HepG2 (cell line): ENCODE results near the gene CUL4A. TPM values are rescaled to one million over a fixed set of nuclear protein-coding genes. Genes with fewer than 3 reads are reported as not detected.

Source experiments
- ATAC-seq: fragments of 200-7000 bp; cut with Tn5 transposase; 3 replicates; pipeline ENCODE4 v1.9.1; 2020; ENCODE audit warnings: mild to moderate bottlenecking, moderate library complexity
- BruUV-seq: library from RNA; stranded (reverse); fragments of 400-500 nt; replicated peaks from 2 replicates; lab custom pipeline; 2021; lab: Mats Ljungman, UMichigan
- CTCF ChIA-PET: fragments of 300-600 bp; formaldehyde crosslinking; extraction: SDS; loops from one replicate; lab custom pipeline; 2021; ENCODE audit warnings: low total read pairs, inconsistent platforms, low intra/inter-chr PET ratio; lab: Yijun Ruan, JAX
- POLR2A ChIA-PET: fragments of 350-600 bp; sonication (Branson Sonifier 250); formaldehyde crosslinking; loops from one replicate; lab custom pipeline; 2020; ENCODE audit warnings: antibody characterized with exemption, inconsistent platforms; lab: Yijun Ruan, JAX
- DNase-seq: peaks from one replicate; pipeline ENCODE4 v3.0.0-alpha.2; 2015; ENCODE audit warnings: low spot score
- FAIRE-seq: peaks from 3 replicates; lab custom pipeline; 2011; peaks lifted over from hg19 to GRCh38; lab: Jason Lieb, UNC
- H2AFZ ChIP-seq: one replicate; pipeline ENCODE4 v1.6.1; 2011; ENCODE audit warnings: low read length, inconsistent platforms
- H3K27ac ChIP-seq: fragments of 300-600 bp; 3 replicates; pipeline ENCODE4 v1.8.0; 2011; ENCODE audit warnings: mixed run types, mild to moderate bottlenecking, mixed read lengths, low read length, inconsistent platforms; ENCODE audit not compliant: insufficient read depth; ENCODE audit errors: extremely low read length
- H3K27me3 ChIP-seq, 2 experiments: fragments of 200-600 bp in 1 of 2; 2 replicates in 1 of 2; 3 replicates in 1 of 2; pipeline versions ENCODE4 v1.6.0 to v1.8.0; 2011; ENCODE audit warnings: low read length in 2 of 2, mild to moderate bottlenecking in 2 of 2, moderate library complexity in 2 of 2, inconsistent platforms in 1 of 2; ENCODE audit not compliant: insufficient read depth in 2 of 2, control insufficient read depth in 1 of 2
- H3K36me3 ChIP-seq, 2 experiments: fragments of 200-600 bp in 1 of 2; replicated peaks in 1 of 2; 2 replicates in 1 of 2; 3 replicates in 1 of 2; pipeline versions ENCODE4 v1.5.1 to v1.8.0; 2011; ENCODE audit warnings: low read length in 2 of 2, inconsistent platforms in 1 of 2; ENCODE audit not compliant: insufficient read depth in 2 of 2, control insufficient read depth in 1 of 2
- H3K4me1 ChIP-seq: 2 replicates; pipeline ENCODE4 v1.5.1; 2012; ENCODE audit warnings: low read length, inconsistent platforms; ENCODE audit not compliant: insufficient read depth
- H3K4me2 ChIP-seq: 2 replicates; pipeline ENCODE4 v1.6.0; 2011; ENCODE audit warnings: low read depth, low read length, inconsistent platforms
- H3K4me3 ChIP-seq, 3 experiments: fragments of 200-600 bp in 1 of 3; sonication (generic), shearing (Covaris generic) in 1 of 3; replicated peaks in 1 of 3; 2 replicates each; pipeline ENCODE4 v1.5.1; 2011 to 2016; ENCODE audit warnings: low read length in 3 of 3, inconsistent platforms in 2 of 3, low read depth in 2 of 3, mild to moderate bottlenecking in 2 of 3, control low read depth in 1 of 3, mixed read lengths in 1 of 3; ENCODE audit not compliant: insufficient read depth in 1 of 3
- H3K79me2 ChIP-seq: one replicate; pipeline ENCODE4 v1.6.1; 2011; ENCODE audit warnings: low read length, inconsistent platforms; ENCODE audit not compliant: insufficient read depth
- H3K9ac ChIP-seq: 2 replicates; pipeline ENCODE4 v1.6.0; 2011; ENCODE audit warnings: mild to moderate bottlenecking, low read depth, low read length, inconsistent platforms; ENCODE audit not compliant: insufficient read depth
- H3K9me3 ChIP-seq: 2 replicates; pipeline ENCODE4 v1.5.1; 2012; ENCODE audit warnings: mild to moderate bottlenecking, low read length
- H4K20me1 ChIP-seq: 2 replicates; pipeline ENCODE4 v1.6.0; 2011; ENCODE audit warnings: inconsistent platforms, mild to moderate bottlenecking, low read length, moderate library complexity; ENCODE audit not compliant: insufficient read depth
- ADNP ChIP-seq: sonication (generic); formaldehyde crosslinking; IDR thresholded peaks from 2 replicates; pipeline ENCODE4 v1.4.0; 2020; ENCODE audit warnings: missing genetic modification reagents
- CBX5 ChIP-seq: sonication (generic); formaldehyde crosslinking; IDR thresholded peaks from 2 replicates; pipeline ENCODE4 v1.4.0; 2020; ENCODE audit warnings: missing genetic modification reagents, borderline replicate concordance
- KDM4B ChIP-seq: sonication (generic); formaldehyde crosslinking; IDR thresholded peaks from 2 replicates; pipeline ENCODE4 v1.4.0; 2020; ENCODE audit warnings: missing genetic modification reagents
- MED13 ChIP-seq: sonication (generic); formaldehyde crosslinking; IDR thresholded peaks from 2 replicates; pipeline ENCODE4 v1.5.0; 2020; ENCODE audit warnings: missing genetic modification reagents
- PLRG1 ChIP-seq: fragments of 450-650 bp; conservative IDR thresholded peaks from 2 replicates; pipeline ENCODE4 v1.6.1; 2016
- RARA ChIP-seq: IDR thresholded peaks from 2 replicates; pipeline ENCODE4 v1.6.1; 2016; ENCODE audit warnings: missing genetic modification reagents, missing compliant biosample characterization
- SIN3B ChIP-seq: fragments of 150-350 bp; IDR thresholded peaks from 2 replicates; pipeline ENCODE4 v1.6.1; 2014; ENCODE audit warnings: low read length
- SP140L ChIP-seq: sonication (generic); formaldehyde crosslinking; IDR thresholded peaks from 2 replicates; pipeline ENCODE4 v1.4.0; 2020; ENCODE audit warnings: missing genetic modification reagents, borderline replicate concordance
- ZNF274 ChIP-seq: sonication (generic); formaldehyde crosslinking; IDR thresholded peaks from 2 replicates; pipeline ENCODE4 v1.5.1; 2020; ENCODE audit warnings: mild to moderate bottlenecking, missing genetic modification reagents
- ZNF543 ChIP-seq: sonication (generic); formaldehyde crosslinking; IDR thresholded peaks from 2 replicates; pipeline ENCODE4 v1.4.0; 2020; ENCODE audit warnings: mild to moderate bottlenecking, missing genetic modification reagents
- WGBS: methylation state at CpG from one replicate; pipeline ENCODE4 v1.1.6; 2017; ENCODE audit warnings: low lambda C conversion rate; 5-methylcytosine and 5-hydroxymethylcytosine counted together
- in situ Hi-C: cut with HindIII; loops from 2 replicates; pipeline ENCODE4 v1.10.0; 2017; ENCODE audit warnings: low pct_unique_long_range_greater_than_20kb; ENCODE audit not compliant: extremely low pct_ligation_motif_present
- intact Hi-C: fragments of 100-400 bp; cut with micrococcal nuclease; formaldehyde crosslinking; loops from one replicate; pipeline ENCODE4 v1.10.0; 2022; ENCODE audit not compliant: unreplicated experiment
- polyA plus RNA-seq, 8 experiments: library from polyadenylated mRNA; depleted of rRNA in 3 of 8; stranded (reverse) in 7 of 8; unstranded in 1 of 8; fragments of >200 nt; fragmentation: Illumina TruSeq in 4 of 8; extraction: Trizol in 4 of 8; gene quantifications; 2 replicates each; pipeline versions ENCODE4 v1.2.1 to v1.2.3, GENCODE V29; 2011 to 2016; ENCODE audit warnings: low read depth in 4 of 8, missing spikeins in 1 of 8, mixed read lengths in 1 of 8; ENCODE audit not compliant: insufficient read depth in 1 of 8
- total RNA-seq, 5 experiments: library from RNA; depleted of rRNA; stranded (reverse); fragments of >200 nt; fragmentation: Illumina TruSeq; extraction: Trizol; gene quantifications; 2 replicates each; pipeline ENCODE4 v1.2.3, GENCODE V29; 2016; ENCODE audit warnings: low read depth in 1 of 5
- TF ChIP-seq, protein P1 (sequence below), 2 experiments: fragments of 450-650 bp in 1 of 2; sonication (generic) in 1 of 2; formaldehyde crosslinking; IDR thresholded peaks; 2 replicates each; pipeline versions ENCODE4 v1.5.0 to v1.8.0; 2020 to 2022; ENCODE audit warnings: mild to moderate bottlenecking in 1 of 2, missing genetic modification reagents in 1 of 2

Gene CUL4A
- total and polyA plus RNA-seq, 2 of the 13 experiments (the other 11 are each of a cell fraction or from before 2014, with no cell fraction given) = 51.2 to 75.3 TPM

- BruUV-seq = no TSS peak
- ATAC-seq = no peak
- Histone ChIP-seq H3K4me3 (no peak overlapping the region), H4K20me1 (no peaks in the 10 kb centered on the region; the same call in 1 of the 2 replicates), H3K27me3 (no peaks in the 10 kb centered on the region), H3K9ac (no peak overlapping the region), H3K4me1 (peaks cover 30% of the 10 kb centered on the region), H3K4me2 (no peak overlapping the region), H3K9me3 (no peaks in the 10 kb centered on the region), H3K27ac (no peak overlapping the region), H3K36me3 (peaks cover 27 to 62% of the 10 kb centered on the region in 2 experiments), H2AFZ (no peak overlapping the region), H3K79me2 (peaks cover 3% of the 10 kb centered on the region)
- ChIA-PET POLR2A (interaction anchor here (2.4 kb wide), 1 partner anchor 27 kb away, joined by 16 read pairs; the partner anchor contains the start of genes CUL4A and PCID2), CTCF (no interaction called here)
- in situ Hi-C loops (no loop called here), intact Hi-C loops (loop anchor here (5.0 kb wide), 1 partner anchor 60 kb away; the partner anchor contains the start of gene F10)
- TF ChIP-seq MED13 (no peak), RARA (CRISPR knock-in tag) (no peak), SP140L (CRISPR knock-in tag) (no peak), ADNP (CRISPR knock-in tag) (no peak), PLRG1 (no peak), SIN3B (no peak), ZNF543 (no peak), KDM4B (CRISPR knock-in tag) (no peak), ZNF274 (CRISPR knock-in tag) (no peak), CBX5 (CRISPR knock-in tag) (no peak)
- TF ChIP-seq, protein P1, sequence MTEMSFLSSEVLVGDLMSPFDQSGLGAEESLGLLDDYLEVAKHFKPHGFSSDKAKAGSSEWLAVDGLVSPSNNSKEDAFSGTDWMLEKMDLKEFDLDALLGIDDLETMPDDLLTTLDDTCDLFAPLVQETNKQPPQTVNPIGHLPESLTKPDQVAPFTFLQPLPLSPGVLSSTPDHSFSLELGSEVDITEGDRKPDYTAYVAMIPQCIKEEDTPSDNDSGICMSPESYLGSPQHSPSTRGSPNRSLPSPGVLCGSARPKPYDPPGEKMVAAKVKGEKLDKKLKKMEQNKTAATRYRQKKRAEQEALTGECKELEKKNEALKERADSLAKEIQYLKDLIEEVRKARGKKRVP (CRISPR knock-in tag; IDR thresholded peaks at IDR 0.05) = no peak
- FAIRE-seq = no peak
- 97% methylated on average over 4 of the region's 4 CpGs for WGBS
- DNase-seq = no peak
Observed at GRCh38 chr13:113182046-113182445, 27.4 kb upstream of the CUL4A start.
